Panc1 (cell line): ENCODE measurements around the gene MTFP1. TPM values are rescaled to one million over a fixed set of nuclear protein-coding genes. Genes with fewer than 3 reads are reported as not detected.

Experiments used
- ATAC-seq: fragments of 200-7000 bp; cut with Tn5 transposase; 2 replicates; pipeline ENCODE4 v1.9.1; 2020; ENCODE audit warnings: mild to moderate bottlenecking, moderate library complexity
- BruUV-seq: library from RNA; stranded (reverse); fragments of 400-500 nt; replicated peaks from 2 replicates; lab custom pipeline; 2021; lab: Mats Ljungman, UMichigan
- CTCF ChIA-PET: fragments of 300-600 bp; sonication (Branson Sonifier 250); formaldehyde crosslinking; loops from one replicate; lab custom pipeline; 2022; ENCODE audit warnings: antibody characterized with exemption; lab: Charles Lee
- POLR2A ChIA-PET: fragments of 300-600 bp; sonication (Branson Sonifier 250); formaldehyde crosslinking; loops from one replicate; lab custom pipeline; 2022; ENCODE audit warnings: antibody characterized with exemption; lab: Charles Lee
- DNase-seq: peaks from one replicate; pipeline ENCODE4 v3.0.0-alpha.2; 2010; ENCODE audit warnings: low read depth, low spot score
- H3K27ac ChIP-seq: 2 replicates; pipeline ENCODE4 v1.5.1; 2011; ENCODE audit warnings: mild to moderate bottlenecking, low read length, inconsistent platforms
- H3K27me3 ChIP-seq: fragments of 200-500 bp; sonication (Bioruptor generic); 2 replicates; pipeline ENCODE4 v1.6.0; 2014; ENCODE audit warnings: low read length, inconsistent platforms; ENCODE audit not compliant: control insufficient read depth, insufficient read depth
- H3K36me3 ChIP-seq: fragments of 200-500 bp; sonication (Bioruptor generic); 2 replicates; pipeline ENCODE4 v1.5.1; 2014; ENCODE audit warnings: inconsistent platforms, mild to moderate bottlenecking, low read length, moderate library complexity; ENCODE audit not compliant: control insufficient read depth, insufficient read depth
- H3K4me1 ChIP-seq: 2 replicates; pipeline ENCODE4 v1.5.1; 2011; ENCODE audit warnings: inconsistent platforms, mild to moderate bottlenecking, low read length, moderate library complexity; ENCODE audit not compliant: control insufficient read depth, insufficient read depth
- H3K4me3 ChIP-seq, 2 experiments: 2 replicates each; pipeline ENCODE4 v1.5.1; 2011 to 2012; ENCODE audit warnings: low read depth in 2 of 2, low read length in 2 of 2, mild to moderate bottlenecking in 2 of 2, inconsistent platforms in 1 of 2, moderate library complexity in 1 of 2
- H3K9me3 ChIP-seq: fragments of 200-500 bp; sonication (Bioruptor generic); 2 replicates; pipeline ENCODE4 v1.5.1; 2014; ENCODE audit warnings: low read depth, mild to moderate bottlenecking, inconsistent platforms, low read length, moderate library complexity; ENCODE audit not compliant: control insufficient read depth, insufficient read depth
- POLR2AphosphoS5 ChIP-seq: IDR thresholded peaks from 2 replicates; pipeline ENCODE4 v1.6.1; 2012; ENCODE audit warnings: mild to moderate bottlenecking, low read depth, low read length, moderate library complexity
- SIN3A ChIP-seq: IDR thresholded peaks from 2 replicates; pipeline ENCODE4 v1.6.1; 2012; ENCODE audit warnings: low read depth, mild to moderate bottlenecking, low read length, moderate library complexity, borderline replicate concordance; ENCODE audit not compliant: insufficient read depth
- TCF7L2 ChIP-seq: IDR thresholded peaks from 2 replicates; pipeline ENCODE4 v1.6.1; 2011; ENCODE audit warnings: mild to moderate bottlenecking, low read depth, low read length, inconsistent platforms
- in situ Hi-C: cut with HindIII; loops from 2 replicates; pipeline ENCODE4 v1.10.0; 2016; ENCODE audit warnings: low sequenced_read_pairs, low pct_unique_long_range_greater_than_20kb
- intact Hi-C: fragments of 100-400 bp; cut with micrococcal nuclease; formaldehyde crosslinking; loops from one replicate; pipeline ENCODE4 v1.10.0; 2022; ENCODE audit not compliant: unreplicated experiment
- total RNA-seq: library from RNA; stranded (reverse); gene quantifications from one replicate; pipeline ENCODE4 v1.2.1, GENCODE V29; 2021; ENCODE audit not compliant: unreplicated experiment
- TF ChIP-seq, protein P1 (sequence below), 2 experiments: IDR thresholded peaks; 2 replicates each; pipeline ENCODE4 v1.6.1; 2011 to 2012; ENCODE audit warnings: low read depth in 2 of 2, control low read depth in 1 of 2, low read length in 1 of 2, mild to moderate bottlenecking in 1 of 2, moderate library complexity in 1 of 2; ENCODE audit not compliant: insufficient read depth in 1 of 2
- TF ChIP-seq, protein P2 (sequence below): fragments of 450-650 bp; IDR thresholded peaks from 2 replicates; pipeline ENCODE4 v1.5.1; 2017; ENCODE audit warnings: mild to moderate bottlenecking

Gene MTFP1
- total RNA-seq, 1 experiment from 2014 or later, result 21.5 TPM

DNA sequence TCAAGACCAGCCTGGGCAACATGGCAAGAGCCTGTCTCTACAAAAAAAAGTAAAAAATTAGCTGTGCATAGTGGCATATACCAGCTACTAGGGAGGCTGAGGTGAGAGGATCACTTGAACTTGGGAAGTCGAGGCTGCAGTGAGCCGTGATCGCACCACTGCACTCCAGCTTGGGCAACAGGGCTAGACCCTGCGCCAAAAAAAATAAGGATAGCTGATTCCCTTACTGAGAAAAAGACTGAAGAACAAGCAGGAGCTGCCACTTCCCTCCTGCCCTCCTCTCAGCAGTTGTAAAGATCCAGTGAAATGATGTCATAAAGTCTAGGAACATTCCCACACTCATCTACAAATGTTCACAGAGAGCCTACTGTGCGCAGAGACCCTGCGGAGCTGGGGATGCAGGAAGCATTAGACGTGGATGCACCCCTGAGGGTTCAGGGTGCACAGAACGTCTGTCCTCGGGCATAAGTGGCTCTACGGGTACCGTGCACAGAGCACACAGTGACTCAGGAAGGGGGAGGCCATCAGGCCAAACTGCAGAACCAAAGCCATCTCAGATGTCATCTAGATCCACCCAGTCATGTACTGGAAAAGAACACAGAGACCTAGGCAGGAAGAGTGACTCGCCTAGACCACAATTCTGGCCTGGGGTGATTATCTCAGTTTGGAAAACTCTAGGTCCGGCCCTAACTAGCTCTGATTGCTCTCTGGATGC lies 17.0 kb upstream of the MTFP1 start:
- CTCF ChIA-PET, result no interaction called here
- ATAC-seq, result peak; percentile 73
- in situ Hi-C loops (no loop called here), intact Hi-C loops (no loop called here)
- POLR2A ChIA-PET, result interaction anchor here (0.6 kb wide), 1 partner anchor 11 kb away, joined by 3 read pairs; no protein-coding TSS in a partner anchor
- H3K27me3 ChIP-seq, result no peaks in the 10 kb centered on the region
- DNase-seq, result no peak
- no peaks in the 10 kb centered on the region for H3K36me3 ChIP-seq
- H3K4me1 ChIP-seq, result no peaks in the 10 kb centered on the region
- H3K9me3 ChIP-seq, result no peaks in the 10 kb centered on the region
- no peak overlapping the region for H3K27ac ChIP-seq
- no TSS peak for BruUV-seq
- H3K4me3 ChIP-seq, result no peak overlapping the region
- TF ChIP-seq, protein P1, sequence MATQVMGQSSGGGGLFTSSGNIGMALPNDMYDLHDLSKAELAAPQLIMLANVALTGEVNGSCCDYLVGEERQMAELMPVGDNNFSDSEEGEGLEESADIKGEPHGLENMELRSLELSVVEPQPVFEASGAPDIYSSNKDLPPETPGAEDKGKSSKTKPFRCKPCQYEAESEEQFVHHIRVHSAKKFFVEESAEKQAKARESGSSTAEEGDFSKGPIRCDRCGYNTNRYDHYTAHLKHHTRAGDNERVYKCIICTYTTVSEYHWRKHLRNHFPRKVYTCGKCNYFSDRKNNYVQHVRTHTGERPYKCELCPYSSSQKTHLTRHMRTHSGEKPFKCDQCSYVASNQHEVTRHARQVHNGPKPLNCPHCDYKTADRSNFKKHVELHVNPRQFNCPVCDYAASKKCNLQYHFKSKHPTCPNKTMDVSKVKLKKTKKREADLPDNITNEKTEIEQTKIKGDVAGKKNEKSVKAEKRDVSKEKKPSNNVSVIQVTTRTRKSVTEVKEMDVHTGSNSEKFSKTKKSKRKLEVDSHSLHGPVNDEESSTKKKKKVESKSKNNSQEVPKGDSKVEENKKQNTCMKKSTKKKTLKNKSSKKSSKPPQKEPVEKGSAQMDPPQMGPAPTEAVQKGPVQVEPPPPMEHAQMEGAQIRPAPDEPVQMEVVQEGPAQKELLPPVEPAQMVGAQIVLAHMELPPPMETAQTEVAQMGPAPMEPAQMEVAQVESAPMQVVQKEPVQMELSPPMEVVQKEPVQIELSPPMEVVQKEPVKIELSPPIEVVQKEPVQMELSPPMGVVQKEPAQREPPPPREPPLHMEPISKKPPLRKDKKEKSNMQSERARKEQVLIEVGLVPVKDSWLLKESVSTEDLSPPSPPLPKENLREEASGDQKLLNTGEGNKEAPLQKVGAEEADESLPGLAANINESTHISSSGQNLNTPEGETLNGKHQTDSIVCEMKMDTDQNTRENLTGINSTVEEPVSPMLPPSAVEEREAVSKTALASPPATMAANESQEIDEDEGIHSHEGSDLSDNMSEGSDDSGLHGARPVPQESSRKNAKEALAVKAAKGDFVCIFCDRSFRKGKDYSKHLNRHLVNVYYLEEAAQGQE (IDR thresholded peaks at IDR 0.05; ENCODE audit: insufficient read depth in 1 of 2, low read depth in 2 of 2, low read length in 1 of 2), result no peak
- TF ChIP-seq SIN3A, result no peak
- TF ChIP-seq, protein P2, sequence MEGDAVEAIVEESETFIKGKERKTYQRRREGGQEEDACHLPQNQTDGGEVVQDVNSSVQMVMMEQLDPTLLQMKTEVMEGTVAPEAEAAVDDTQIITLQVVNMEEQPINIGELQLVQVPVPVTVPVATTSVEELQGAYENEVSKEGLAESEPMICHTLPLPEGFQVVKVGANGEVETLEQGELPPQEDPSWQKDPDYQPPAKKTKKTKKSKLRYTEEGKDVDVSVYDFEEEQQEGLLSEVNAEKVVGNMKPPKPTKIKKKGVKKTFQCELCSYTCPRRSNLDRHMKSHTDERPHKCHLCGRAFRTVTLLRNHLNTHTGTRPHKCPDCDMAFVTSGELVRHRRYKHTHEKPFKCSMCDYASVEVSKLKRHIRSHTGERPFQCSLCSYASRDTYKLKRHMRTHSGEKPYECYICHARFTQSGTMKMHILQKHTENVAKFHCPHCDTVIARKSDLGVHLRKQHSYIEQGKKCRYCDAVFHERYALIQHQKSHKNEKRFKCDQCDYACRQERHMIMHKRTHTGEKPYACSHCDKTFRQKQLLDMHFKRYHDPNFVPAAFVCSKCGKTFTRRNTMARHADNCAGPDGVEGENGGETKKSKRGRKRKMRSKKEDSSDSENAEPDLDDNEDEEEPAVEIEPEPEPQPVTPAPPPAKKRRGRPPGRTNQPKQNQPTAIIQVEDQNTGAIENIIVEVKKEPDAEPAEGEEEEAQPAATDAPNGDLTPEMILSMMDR, result no peak
- TF ChIP-seq TCF7L2, result no peak
- no peak for TF ChIP-seq POLR2AphosphoS5

DNA sequence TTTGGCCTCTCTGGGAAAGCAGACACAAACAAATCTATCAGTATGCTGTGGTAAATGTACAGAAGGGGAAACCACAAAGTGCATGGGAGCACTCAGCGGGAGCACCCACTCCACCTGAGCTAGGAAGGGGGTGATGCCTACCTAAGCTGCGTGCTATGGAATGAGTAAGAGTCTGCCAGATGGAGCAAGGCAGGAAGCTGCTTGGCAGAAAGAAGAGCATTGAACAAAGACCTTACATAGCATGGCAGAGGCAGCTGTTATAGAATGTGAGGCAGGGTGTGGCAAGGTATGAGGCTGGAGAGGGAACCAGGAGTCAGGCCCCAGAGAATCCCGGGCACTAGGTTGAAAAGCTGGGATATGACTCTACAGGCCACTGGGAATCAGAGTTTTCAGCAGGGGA lies 13.8 kb upstream of the MTFP1 start:
- DNase-seq, result no peak
- in situ Hi-C loops (no loop called here), intact Hi-C loops (no loop called here)
- Histone ChIP-seq H3K4me1 (no peaks in the 10 kb centered on the region), H3K9me3 (no peaks in the 10 kb centered on the region), H3K27me3 (no peaks in the 10 kb centered on the region), H3K36me3 (no peaks in the 10 kb centered on the region), H3K27ac (no peak overlapping the region), H3K4me3 (no peak overlapping the region)
- ChIA-PET CTCF (no interaction called here), POLR2A (interaction anchor here (1.1 kb wide), 1 partner anchor 12 kb away, joined by 5 read pairs; no protein-coding TSS in a partner anchor)
- 0 out of 2 replicates have a peak, but pooled peaks have one; percentile 39 for ATAC-seq
- TF ChIP-seq TCF7L2, result no peak
- TF ChIP-seq, protein P2, result no peak
- TF ChIP-seq, protein P1 (IDR thresholded peaks at IDR 0.05; ENCODE audit: insufficient read depth in 1 of 2, low read depth in 2 of 2, low read length in 1 of 2), result no peak
- TF ChIP-seq POLR2AphosphoS5, result no peak
- no peak for TF ChIP-seq SIN3A
- no TSS peak for BruUV-seq
